ENCODE data around the gene NYAP2. TPM values are rescaled to one million over a fixed set of nuclear protein-coding genes. Genes with fewer than 3 reads are reported as not detected.

The NYAP2 gene
- total RNA-seq, 4 donors from 2014 or later: 0.14 TPM; not detected in 3

DNA sequence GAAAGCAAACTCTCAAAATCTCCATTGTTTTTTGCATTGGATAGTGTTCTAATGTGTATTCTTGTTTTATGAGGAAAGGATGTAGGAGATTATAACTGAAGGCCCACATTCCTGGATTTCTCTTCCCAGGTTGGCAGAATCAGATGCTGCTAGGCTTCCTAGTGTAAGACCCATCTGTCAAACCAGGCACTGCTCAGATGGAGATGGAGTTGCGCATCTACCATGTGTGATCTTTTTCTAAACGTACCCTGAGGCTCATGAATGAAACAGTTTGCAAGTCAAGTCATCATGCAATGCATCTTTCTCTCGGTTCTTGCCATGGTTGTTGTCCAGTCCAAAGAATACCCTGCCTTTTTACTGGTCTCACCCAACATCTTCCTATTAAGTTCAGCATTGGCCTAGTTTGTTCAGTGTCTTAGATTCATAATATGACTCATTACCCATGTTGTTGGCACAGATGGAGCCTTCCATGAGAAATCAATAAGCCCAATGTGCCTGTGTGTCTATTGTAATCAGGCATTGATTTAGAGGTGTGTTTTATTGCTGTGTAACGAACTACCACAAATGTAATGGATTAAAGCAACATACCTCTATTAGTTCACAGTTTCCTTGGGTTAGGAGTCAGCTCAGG is 127.4 kb downstream of the NYAP2 start:
- no peaks in the 10 kb centered on the region for H3K4me1 ChIP-seq
- H3K36me3 ChIP-seq: no peaks in the 10 kb centered on the region
- no peak overlapping the region for H3K27ac ChIP-seq
- intact Hi-C loops (cut with DNase I; ENCODE audit: low total_unique reads): no loop called here
- no peaks in the 10 kb centered on the region for H3K9me3 ChIP-seq
- H3K27me3 ChIP-seq: no peaks in the 10 kb centered on the region
- no peak for TF ChIP-seq POLR2A (IDR thresholded peaks at IDR 0.05)
- TF ChIP-seq, protein P1, sequence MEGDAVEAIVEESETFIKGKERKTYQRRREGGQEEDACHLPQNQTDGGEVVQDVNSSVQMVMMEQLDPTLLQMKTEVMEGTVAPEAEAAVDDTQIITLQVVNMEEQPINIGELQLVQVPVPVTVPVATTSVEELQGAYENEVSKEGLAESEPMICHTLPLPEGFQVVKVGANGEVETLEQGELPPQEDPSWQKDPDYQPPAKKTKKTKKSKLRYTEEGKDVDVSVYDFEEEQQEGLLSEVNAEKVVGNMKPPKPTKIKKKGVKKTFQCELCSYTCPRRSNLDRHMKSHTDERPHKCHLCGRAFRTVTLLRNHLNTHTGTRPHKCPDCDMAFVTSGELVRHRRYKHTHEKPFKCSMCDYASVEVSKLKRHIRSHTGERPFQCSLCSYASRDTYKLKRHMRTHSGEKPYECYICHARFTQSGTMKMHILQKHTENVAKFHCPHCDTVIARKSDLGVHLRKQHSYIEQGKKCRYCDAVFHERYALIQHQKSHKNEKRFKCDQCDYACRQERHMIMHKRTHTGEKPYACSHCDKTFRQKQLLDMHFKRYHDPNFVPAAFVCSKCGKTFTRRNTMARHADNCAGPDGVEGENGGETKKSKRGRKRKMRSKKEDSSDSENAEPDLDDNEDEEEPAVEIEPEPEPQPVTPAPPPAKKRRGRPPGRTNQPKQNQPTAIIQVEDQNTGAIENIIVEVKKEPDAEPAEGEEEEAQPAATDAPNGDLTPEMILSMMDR (IDR thresholded peaks at IDR 0.05): no peak
- H3K4me3 ChIP-seq: no peak overlapping the region
- no peak for DNase-seq

DNA sequence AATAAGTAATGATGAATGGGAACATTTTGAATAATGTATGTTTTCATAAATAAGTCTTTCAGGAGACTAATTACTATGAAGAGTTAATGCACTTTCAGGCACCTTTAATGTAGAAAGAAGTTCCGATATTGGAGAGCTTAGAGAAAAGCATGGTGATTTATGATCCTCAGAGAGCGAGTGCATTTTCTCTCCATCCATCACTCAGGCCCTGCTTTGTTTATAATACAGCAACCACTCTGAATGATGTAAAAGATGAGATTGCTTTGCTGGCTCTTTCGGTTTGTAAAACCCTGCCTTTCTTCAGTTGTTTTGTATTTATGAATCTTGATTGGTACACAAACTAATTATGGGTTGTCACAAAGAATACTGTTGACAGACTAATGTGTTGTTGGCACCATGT is 132.0 kb downstream of the NYAP2 start:
- TF ChIP-seq, protein P1 (IDR thresholded peaks at IDR 0.05): no peak
- TF ChIP-seq POLR2A (IDR thresholded peaks at IDR 0.05): no peak
- Histone ChIP-seq H3K36me3 (no peaks in the 10 kb centered on the region), H3K27ac (no peak overlapping the region), H3K9me3 (no peaks in the 10 kb centered on the region), H3K4me3 (no peak overlapping the region), H3K27me3 (no peaks in the 10 kb centered on the region), H3K4me1 (no peaks in the 10 kb centered on the region)
- intact Hi-C loops (cut with DNase I; ENCODE audit: low total_unique reads): no loop called here
- DNase-seq: no peak

DNA sequence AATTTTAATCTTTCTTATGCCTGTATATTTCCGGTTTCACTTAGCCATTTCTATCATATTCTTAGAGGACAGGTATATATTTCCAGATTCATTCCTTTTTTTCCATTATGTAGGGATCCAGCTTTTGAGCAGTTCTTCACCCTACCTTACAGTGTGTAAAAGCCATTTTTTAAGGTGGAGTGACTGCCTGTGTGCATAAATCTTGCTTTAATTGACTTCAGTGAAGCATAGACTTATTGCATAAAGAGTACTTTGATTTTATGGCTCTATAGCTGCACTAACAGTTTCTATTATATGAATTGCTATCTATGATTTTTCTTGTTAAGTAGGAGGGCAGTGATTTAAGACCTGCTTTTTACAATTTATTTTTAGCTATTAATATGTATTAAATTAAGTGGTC is 132.6 kb downstream of the NYAP2 start:
- Histone ChIP-seq H3K36me3 (no peaks in the 10 kb centered on the region), H3K9me3 (no peaks in the 10 kb centered on the region), H3K27ac (no peak overlapping the region), H3K4me3 (no peak overlapping the region), H3K27me3 (no peaks in the 10 kb centered on the region), H3K4me1 (no peaks in the 10 kb centered on the region)
- intact Hi-C loops (cut with DNase I; ENCODE audit: low total_unique reads): no loop called here
- no peak for DNase-seq
- TF ChIP-seq, protein P1 (IDR thresholded peaks at IDR 0.05): no peak
- no peak for TF ChIP-seq POLR2A (IDR thresholded peaks at IDR 0.05)

DNA sequence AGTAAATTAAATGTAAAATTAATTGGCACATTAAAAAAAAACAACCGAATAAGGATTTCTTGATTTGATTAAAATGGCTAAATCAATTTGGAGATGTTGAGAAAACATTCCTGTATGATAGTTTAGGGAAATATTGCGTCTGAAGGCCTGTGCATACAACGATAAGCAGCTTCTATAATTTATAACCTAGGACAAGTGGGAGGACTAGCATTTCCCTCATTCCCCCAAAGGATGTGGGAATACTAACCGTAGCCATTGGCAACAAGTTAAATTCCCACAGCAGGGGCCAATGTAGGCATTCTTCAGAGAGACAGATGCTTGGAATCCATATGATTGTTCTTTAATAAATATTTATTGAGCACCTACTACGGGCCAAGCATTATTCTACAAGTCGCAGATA is 134.5 kb downstream of the NYAP2 start:
- DNase-seq: no peak
- Histone ChIP-seq H3K36me3 (no peaks in the 10 kb centered on the region), H3K9me3 (no peaks in the 10 kb centered on the region), H3K4me1 (no peaks in the 10 kb centered on the region), H3K27me3 (no peaks in the 10 kb centered on the region), H3K4me3 (no peak overlapping the region), H3K27ac (no peak overlapping the region)
- intact Hi-C loops (cut with DNase I; ENCODE audit: low total_unique reads): no loop called here
- TF ChIP-seq, protein P1 (IDR thresholded peaks at IDR 0.05): no peak
- TF ChIP-seq POLR2A (IDR thresholded peaks at IDR 0.05): no peak

DNA sequence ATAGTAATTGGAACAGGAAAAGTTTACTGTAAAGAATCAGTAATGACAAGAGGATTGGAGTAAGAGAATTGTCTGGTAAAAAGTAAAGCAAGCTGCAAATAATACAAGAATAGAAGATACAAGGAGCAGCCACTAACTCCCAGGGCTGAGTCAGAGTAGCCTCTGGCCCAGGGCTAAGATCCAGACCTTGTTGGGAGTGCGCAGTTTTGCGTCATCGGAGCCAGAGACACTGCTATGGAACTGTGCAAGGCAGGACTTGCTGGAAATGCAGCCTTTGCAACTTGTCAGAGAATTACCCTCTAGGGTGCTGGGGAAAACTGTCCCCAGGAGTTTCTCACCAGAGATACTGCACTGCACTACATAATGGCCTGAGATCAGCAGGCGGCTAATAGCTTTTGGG is 135.2 kb downstream of the NYAP2 start:
- TF ChIP-seq POLR2A (IDR thresholded peaks at IDR 0.05): no peak
- TF ChIP-seq, protein P1 (IDR thresholded peaks at IDR 0.05): no peak
- Histone ChIP-seq H3K36me3 (no peaks in the 10 kb centered on the region), H3K27ac (no peak overlapping the region), H3K4me3 (no peak overlapping the region), H3K9me3 (no peaks in the 10 kb centered on the region), H3K4me1 (no peaks in the 10 kb centered on the region), H3K27me3 (no peaks in the 10 kb centered on the region)
- intact Hi-C loops (cut with DNase I; ENCODE audit: low total_unique reads): no loop called here
- DNase-seq: no peak

Data from uterus (tissue), 4 donors.